Spleen (tissue), 11 donors: ENCODE data around the gene PKN1. TPM values are rescaled to one million over a fixed set of nuclear protein-coding genes. Genes with fewer than 3 reads are reported as not detected.
A peak's percentile ranks its signal among the peaks of the same experiment; 100 is the strongest.

Experiments
- DNase-seq: peaks from one replicate; pipeline ENCODE4 v3.0.0-alpha.2; 2020
- H3K27ac ChIP-seq, 8 donors: fragments of 200-600 bp; sonication (generic) in 7 of 8; 1 replicate in 4 of 8; 2 replicates in 4 of 8; pipeline versions ENCODE4 v1.5.0 to v1.8.0; 2016 to 2021; ENCODE audit warnings: inconsistent platforms in 4 of 8, mild to moderate bottlenecking in 4 of 8, moderate library complexity in 1 of 8
- H3K27me3 ChIP-seq, 7 donors: fragments of 200-600 bp; sonication (generic) in 6 of 7; replicated peaks in 1 of 7; 1 replicate in 4 of 7; 2 replicates in 3 of 7; pipeline versions ENCODE4 v1.5.0 to v1.8.0; 2016 to 2021; ENCODE audit warnings: inconsistent platforms in 3 of 7, mild to moderate bottlenecking in 1 of 7
- H3K36me3 ChIP-seq, 6 donors: fragments of 200-600 bp; sonication (generic) in 5 of 6; 1 replicate in 4 of 6; 2 replicates in 2 of 6; pipeline versions ENCODE4 v1.5.0 to v1.8.0; 2016 to 2021; ENCODE audit warnings: inconsistent platforms in 2 of 6
- H3K4me1 ChIP-seq, 6 donors: fragments of 200-600 bp; sonication (generic) in 5 of 6; 1 replicate in 3 of 6; 2 replicates in 3 of 6; pipeline versions ENCODE4 v1.5.0 to v1.8.0; 2016 to 2021; ENCODE audit warnings: inconsistent platforms in 3 of 6
- H3K4me3 ChIP-seq, 8 donors: fragments of 200-600 bp; sonication (generic) in 7 of 8; 1 replicate in 4 of 8; 2 replicates in 4 of 8; pipeline versions ENCODE4 v1.5.0 to v1.8.0; 2016 to 2021; ENCODE audit warnings: inconsistent platforms in 4 of 8, mild to moderate bottlenecking in 4 of 8, moderate library complexity in 2 of 8
- H3K9me3 ChIP-seq, 8 donors: fragments of 200-600 bp; sonication (generic) in 7 of 8; 1 replicate in 4 of 8; 2 replicates in 4 of 8; pipeline versions ENCODE4 v1.5.0 to v1.8.0; 2016 to 2021; ENCODE audit warnings: inconsistent platforms in 4 of 8
- CTCF ChIP-seq, 11 experiments: fragments of 200-600 bp in 7 of 11; fragments of 450-650 bp in 4 of 11; sonication (generic) in 4 of 11; IDR thresholded peaks in 8 of 11; conservative IDR thresholded peaks in 3 of 11; 1 replicate in 7 of 11; 2 replicates in 4 of 11; pipeline versions ENCODE4 v1.4.0 to v1.8.0; 2016 to 2021; ENCODE audit warnings: antibody characterized with exemption in 11 of 11, inconsistent platforms in 4 of 11, mild to moderate bottlenecking in 1 of 11
- POLR2A ChIP-seq, 3 donors: fragments of 450-650 bp; IDR thresholded peaks; one replicate each; pipeline ENCODE4 v1.5.1; 2017; ENCODE audit warnings: antibody characterized with exemption in 3 of 3, mild to moderate bottlenecking in 1 of 3
- POLR2AphosphoS5 ChIP-seq, 3 donors: sonication (generic); formaldehyde crosslinking; IDR thresholded peaks; one replicate each; pipeline ENCODE4 v1.5.1; 2017; ENCODE audit warnings: antibody characterized with exemption in 3 of 3
- WGBS, 5 donors: extraction: QIAGEN DNeasy Blood & Tissue Kit in 3 of 5; methylation state at CpG; one replicate each; pipeline versions ENCODE4 v1.1.5 to v1.1.7; 2013 to 2018; 5-methylcytosine and 5-hydroxymethylcytosine counted together
- intact Hi-C: fragments of 100-400 bp; cut with DNase I; formaldehyde crosslinking; loops from one replicate; pipeline ENCODE4 v1.15.0; 2023; ENCODE audit warnings: low total_unique reads
- polyA plus RNA-seq, 3 donors: library from polyadenylated mRNA; stranded (reverse); fragments of 200-250 nt; gene quantifications; one replicate each; pipeline ENCODE4 v1.2.1, GENCODE V29; 2013
- total RNA-seq, 7 donors: library from RNA; depleted of rRNA in 3 of 7; stranded (reverse); fragments of >200 nt in 3 of 7; fragmentation: NEBNext Ultra II Directional in 4 of 7; extraction: Animal tissue kit (Norgen Biotek cat#: 25700) in 4 of 7; gene quantifications; one replicate each; pipeline versions ENCODE4 v1.1.0 to v1.2.1, GENCODE V29; 2016 to 2021
- donor health status: healthy with polysubstance abuse.
- donor health status: DM: no; HTN: no; CAD: no; lungs with moderate emphysema.
- donor health status: DM: no; HTN: no; CAD: no.
- donor health status: Bipolar disorder and iron deficiency.
- donor health status: healthy.
- donor health status: DM: no; HTN: no; CAD: no.
- donor health status: DM: yes; HTN: yes; CAD: no.

The PKN1 gene
- total and polyA plus RNA-seq, 10 donors, result 93.3 to 213 (median 166) TPM

DNA sequence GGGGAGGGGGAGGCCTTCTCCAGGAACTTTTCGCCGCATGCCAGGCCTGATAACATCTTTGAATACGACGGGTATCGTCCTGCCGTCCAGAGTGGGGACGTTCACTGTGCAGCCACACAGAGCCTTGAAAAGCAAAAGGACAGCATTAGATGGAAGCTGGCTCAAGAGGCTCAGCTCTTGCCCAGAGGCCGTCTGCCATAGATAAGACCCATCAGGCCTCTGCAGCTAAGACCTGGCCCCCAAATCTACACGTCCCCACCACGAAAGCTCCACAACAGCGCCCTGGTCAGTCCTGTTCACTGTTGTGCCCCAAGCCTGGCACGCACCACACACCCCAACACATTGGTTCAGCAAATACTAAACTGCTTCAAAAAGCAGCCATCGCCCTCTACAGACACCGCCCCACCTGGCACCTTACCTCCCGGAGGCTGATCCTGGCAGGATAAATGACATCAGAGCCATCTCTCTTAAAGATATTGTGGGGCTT lies 83.0 kb downstream of the PKN1 start:
- H3K27ac ChIP-seq, result peak overlapping the region in 3 of 8 donors; percentile 17 to 100 (median 99)
- peaks cover 44 to 78% (median 61%) of the 10 kb centered on the region in 6 donors for H3K4me1 ChIP-seq
- H3K4me3 ChIP-seq, result peak overlapping the region in 7 of 8 donors; percentile 65 to 94 (median 82)
- peaks cover 0 to 41% (median 29%) of the 10 kb centered on the region in 6 donors for H3K36me3 ChIP-seq
- H3K27me3 ChIP-seq, result no peaks in the 10 kb centered on the region
- H3K9me3 ChIP-seq, result no peaks in the 10 kb centered on the region
- WGBS, 5 donors, result 77 to 83% (median 82%) methylated on average over 15 of the region's 15 CpGs
- no peak for DNase-seq
- TF ChIP-seq POLR2AphosphoS5 (IDR thresholded peaks at IDR 0.05) (no peak), CTCF (IDR thresholded peaks at IDR 0.05 in 8 of 11, conservative IDR thresholded peaks at IDR 0.05 in 3 of 11) (no peak), POLR2A (IDR thresholded peaks at IDR 0.05) (no peak)
- intact Hi-C loops, result no loop called here

DNA sequence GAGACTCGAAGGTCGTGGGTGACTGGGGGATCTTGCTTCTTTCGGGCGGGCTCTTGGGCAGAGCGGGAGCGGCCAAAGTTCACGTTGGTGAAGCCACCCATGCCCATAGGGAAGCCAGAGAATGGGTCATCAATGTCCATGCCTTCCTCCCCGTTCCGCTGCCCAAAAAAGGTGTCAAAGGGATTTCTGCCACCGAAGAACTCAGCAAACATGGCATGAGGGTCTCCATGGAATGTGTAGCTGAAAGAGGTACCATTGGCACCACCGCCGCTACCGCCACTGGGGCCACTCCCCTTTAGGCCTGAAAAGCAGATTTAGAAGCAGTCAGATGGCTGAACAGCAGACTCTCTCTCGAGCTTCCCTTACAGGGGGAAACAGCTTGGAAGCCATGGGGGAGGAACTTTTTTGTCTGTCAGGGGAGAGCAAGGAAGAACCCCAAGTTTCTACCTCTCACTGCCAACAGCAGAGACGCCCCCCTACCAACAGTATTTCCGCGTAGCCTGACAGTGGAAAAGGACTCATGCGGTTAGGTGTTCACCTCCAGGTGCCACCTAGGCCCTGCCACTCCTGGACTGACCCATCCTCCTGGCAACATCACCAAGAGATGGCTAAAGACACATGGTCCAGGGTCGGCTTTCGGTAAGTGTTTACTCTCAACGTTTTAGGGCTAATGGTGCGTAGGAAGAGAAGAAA lies 83.8 kb downstream of the PKN1 start:
- H3K4me3 ChIP-seq, result peak overlapping the region; percentile 65 to 94 (median 86)
- no peaks in the 10 kb centered on the region for H3K27me3 ChIP-seq
- H3K4me1 ChIP-seq, result peaks cover 44 to 80% (median 62%) of the 10 kb centered on the region in 6 donors
- no peak for DNase-seq
- peak overlapping the region; percentile 96 to 100 (median 99) for H3K27ac ChIP-seq
- intact Hi-C loops, result no loop called here
- peaks cover 0 to 41% (median 29%) of the 10 kb centered on the region in 6 donors for H3K36me3 ChIP-seq
- 33 to 41% (median 40%) methylated on average over 22 of the region's 22 CpGs for WGBS, 5 donors
- no peak for TF ChIP-seq POLR2AphosphoS5 (IDR thresholded peaks at IDR 0.05)
- TF ChIP-seq CTCF (IDR thresholded peaks at IDR 0.05 in 8 of 11, conservative IDR thresholded peaks at IDR 0.05 in 3 of 11), result no peak
- no peak for TF ChIP-seq POLR2A (IDR thresholded peaks at IDR 0.05)
- H3K9me3 ChIP-seq, result no peaks in the 10 kb centered on the region

- H3K4me1 ChIP-seq, result peaks cover 44 to 86% (median 63%) of the 10 kb centered on the region in 6 donors
Observed at GRCh38 chr19:14517446-14517839, 84.3 kb downstream of the PKN1 start.

More at GRCh38 chr19:14517446-14517839, 84.3 kb downstream of the PKN1 start:
- H3K4me3 ChIP-seq, result peak overlapping the region; percentile 65 to 94 (median 86)
- WGBS, 5 donors, result 0 to 1% (median 0%) methylated on average over 12 to 32 of the region's 32 CpGs
- H3K27me3 ChIP-seq, result no peaks in the 10 kb centered on the region
- H3K36me3 ChIP-seq, result peaks cover 0 to 41% (median 29%) of the 10 kb centered on the region in 6 donors
- no peak for DNase-seq
- peak overlapping the region; percentile 96 to 100 (median 99) for H3K27ac ChIP-seq
- no peak for TF ChIP-seq CTCF (IDR thresholded peaks at IDR 0.05 in 8 of 11, conservative IDR thresholded peaks at IDR 0.05 in 3 of 11)
- no peak for TF ChIP-seq POLR2AphosphoS5 (IDR thresholded peaks at IDR 0.05)
- TF ChIP-seq POLR2A (IDR thresholded peaks at IDR 0.05), result no peak
- no peaks in the 10 kb centered on the region for H3K9me3 ChIP-seq
- intact Hi-C loops, result no loop called here
